Uterus (tissue), 2 donors: ENCODE results near the gene NTRK2.

Source experiments
- POLR2A ChIP-seq, 2 donors: fragments of 450-650 bp; IDR thresholded peaks; one replicate each; pipeline ENCODE4 v1.6.1; 2016; ENCODE audit warnings: antibody characterized with exemption in 2 of 2, mild to moderate bottlenecking in 1 of 2, moderate library complexity in 1 of 2
- TF ChIP-seq, protein P1 (sequence below), 4 experiments: fragments of 200-600 bp in 2 of 4; fragments of 450-650 bp in 2 of 4; sonication (generic) in 2 of 4; IDR thresholded peaks; one replicate each; pipeline ENCODE4 v1.5.1; 2016 to 2019; ENCODE audit warnings: antibody characterized with exemption in 4 of 4, mild to moderate bottlenecking in 2 of 4, moderate library complexity in 1 of 4

DNA sequence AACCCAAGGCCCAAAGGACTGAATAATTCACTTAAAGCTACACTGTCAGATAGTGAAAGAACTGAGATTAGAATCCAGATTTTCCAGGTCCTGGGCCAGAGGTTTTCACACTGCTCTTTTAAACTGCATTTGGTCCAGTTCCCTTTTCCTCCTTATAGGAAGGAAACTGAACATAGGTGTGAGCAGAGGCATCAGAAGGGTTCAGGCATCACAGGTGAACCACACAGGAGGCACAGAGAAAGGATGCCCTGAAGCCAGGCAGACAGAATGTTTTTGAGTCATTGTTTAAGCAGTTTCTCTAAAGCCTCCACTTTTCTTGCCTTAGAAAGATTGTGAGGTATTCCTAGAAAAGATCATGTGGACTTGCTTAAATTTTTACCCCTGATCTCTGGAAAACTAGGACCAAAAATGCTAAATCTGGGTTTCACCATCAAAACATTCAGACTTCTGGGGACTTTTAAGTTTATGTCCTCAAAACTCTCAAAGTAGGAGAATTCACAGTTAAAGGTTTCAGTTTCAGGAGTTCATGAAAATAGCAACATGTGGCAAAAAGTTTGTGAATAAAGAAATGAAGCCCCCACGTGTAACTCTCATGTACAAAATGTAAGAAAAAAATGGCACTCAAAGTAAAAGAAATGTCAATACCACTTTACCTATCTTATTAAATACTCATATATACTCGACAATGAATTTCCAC lies 386.1 kb downstream of the NTRK2 start:
- TF ChIP-seq POLR2A (IDR thresholded peaks at IDR 0.05) = no peak
- TF ChIP-seq, protein P1, sequence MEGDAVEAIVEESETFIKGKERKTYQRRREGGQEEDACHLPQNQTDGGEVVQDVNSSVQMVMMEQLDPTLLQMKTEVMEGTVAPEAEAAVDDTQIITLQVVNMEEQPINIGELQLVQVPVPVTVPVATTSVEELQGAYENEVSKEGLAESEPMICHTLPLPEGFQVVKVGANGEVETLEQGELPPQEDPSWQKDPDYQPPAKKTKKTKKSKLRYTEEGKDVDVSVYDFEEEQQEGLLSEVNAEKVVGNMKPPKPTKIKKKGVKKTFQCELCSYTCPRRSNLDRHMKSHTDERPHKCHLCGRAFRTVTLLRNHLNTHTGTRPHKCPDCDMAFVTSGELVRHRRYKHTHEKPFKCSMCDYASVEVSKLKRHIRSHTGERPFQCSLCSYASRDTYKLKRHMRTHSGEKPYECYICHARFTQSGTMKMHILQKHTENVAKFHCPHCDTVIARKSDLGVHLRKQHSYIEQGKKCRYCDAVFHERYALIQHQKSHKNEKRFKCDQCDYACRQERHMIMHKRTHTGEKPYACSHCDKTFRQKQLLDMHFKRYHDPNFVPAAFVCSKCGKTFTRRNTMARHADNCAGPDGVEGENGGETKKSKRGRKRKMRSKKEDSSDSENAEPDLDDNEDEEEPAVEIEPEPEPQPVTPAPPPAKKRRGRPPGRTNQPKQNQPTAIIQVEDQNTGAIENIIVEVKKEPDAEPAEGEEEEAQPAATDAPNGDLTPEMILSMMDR (IDR thresholded peaks at IDR 0.05) = no peak
